ENCODE data around the gene NPIPB8.

GRCh38 chr16:28606291-28607115 is 31.4 kb upstream of the NPIPB8 start:
- TF ChIP-seq CTCF (conservative IDR thresholded peaks at IDR 0.05; ENCODE audit: low read depth in 2 of 2) (no peak), CREB1 (CRISPR knock-in tag; IDR thresholded peaks at IDR 0.05; ENCODE audit: low read depth) (no peak), POLR2AphosphoS5 (IDR thresholded peaks at IDR 0.05; ENCODE audit: low read depth) (no peak), EZH2 (IDR thresholded peaks at IDR 0.05; ENCODE audit: low read depth, unreplicated experiment) (no peak), ETS1 (IDR thresholded peaks at IDR 0.05) (no peak), EZH2phosphoT487 (IDR thresholded peaks at IDR 0.05; ENCODE audit: unreplicated experiment) (no peak), REST (IDR thresholded peaks at IDR 0.05; ENCODE audit: unreplicated experiment) (no peak), JUNB (IDR thresholded peaks at IDR 0.05; ENCODE audit: unreplicated experiment) (no peak)
